ENCODE measurements around the gene CHCHD3.
"Not testable (repeated sequence)": the region's sequence is repeated elsewhere in the genome, so short reads cannot be mapped to it uniquely, and the experiment has no call there.

CHCHD3 gene

GRCh38 chr7:133040178-133040577, 41.7 kb downstream of the CHCHD3 start:
- no peak for DNase-seq

GRCh38 chr7:133039614-133040013, 42.3 kb downstream of the CHCHD3 start:
- no peak for DNase-seq

GRCh38 chr7:133036289-133036688, 45.6 kb downstream of the CHCHD3 start:
- DNase-seq = no peak

GRCh38 chr7:133035240-133035639, 46.6 kb downstream of the CHCHD3 start:
- not testable (repeated sequence) for DNase-seq

- DNase-seq = no peak
Observed at GRCh38 chr7:133030346-133030745, 51.5 kb downstream of the CHCHD3 start.

- no peak for DNase-seq
Observed at GRCh38 chr7:133029463-133029862, 52.4 kb downstream of the CHCHD3 start.

GRCh38 chr7:133027397-133027796, 54.5 kb downstream of the CHCHD3 start:
- DNase-seq = no peak

GRCh38 chr7:133026210-133026859, 55.6 kb downstream of the CHCHD3 start:
- DNase-seq = no peak

GRCh38 chr7:133025056-133025455, 56.8 kb downstream of the CHCHD3 start:
- DNase-seq = no peak

- no peak for DNase-seq
Observed at GRCh38 chr7:133024596-133024995, 57.3 kb downstream of the CHCHD3 start.

GRCh38 chr7:133023370-133024071, 58.4 kb downstream of the CHCHD3 start:
- peak; percentile 6 for DNase-seq

- no peak for DNase-seq
Observed at GRCh38 chr7:133022661-133023060, 59.2 kb downstream of the CHCHD3 start.

- no peak for DNase-seq
Observed at GRCh38 chr7:133021196-133021595, 60.7 kb downstream of the CHCHD3 start.

GRCh38 chr7:133020496-133020895, 61.4 kb downstream of the CHCHD3 start:
- no peak for DNase-seq

GRCh38 chr7:133019590-133019989, 62.3 kb downstream of the CHCHD3 start:
- no peak for DNase-seq

GRCh38 chr7:133016604-133017003, 65.3 kb downstream of the CHCHD3 start:
- DNase-seq = no peak

- no peak for DNase-seq
Observed at GRCh38 chr7:133015888-133016287, 66.0 kb downstream of the CHCHD3 start.

GRCh38 chr7:133011746-133012145, 70.1 kb downstream of the CHCHD3 start:
- no peak for DNase-seq

GRCh38 chr7:133009426-133010252, 72.3 kb downstream of the CHCHD3 start:
- DNase-seq = no peak

- no peak for DNase-seq
Observed at GRCh38 chr7:133007961-133008360, 73.9 kb downstream of the CHCHD3 start.

- DNase-seq = no peak
Observed at GRCh38 chr7:133003052-133003910, 78.6 kb downstream of the CHCHD3 start.

- DNase-seq = no peak
Observed at GRCh38 chr7:133001727-133002126, 80.2 kb downstream of the CHCHD3 start.

- DNase-seq = no peak
Observed at GRCh38 chr7:132999845-133000244, 82.0 kb downstream of the CHCHD3 start.
